ENCODE measurements around the gene MIAT. TPM values are rescaled to one million over a fixed set of nuclear protein-coding genes. Genes with fewer than 3 reads are reported as not detected.

MIAT gene
- total RNA-seq, 2 donors from 2014 or later = 1.2 to 4.4 TPM

DNA sequence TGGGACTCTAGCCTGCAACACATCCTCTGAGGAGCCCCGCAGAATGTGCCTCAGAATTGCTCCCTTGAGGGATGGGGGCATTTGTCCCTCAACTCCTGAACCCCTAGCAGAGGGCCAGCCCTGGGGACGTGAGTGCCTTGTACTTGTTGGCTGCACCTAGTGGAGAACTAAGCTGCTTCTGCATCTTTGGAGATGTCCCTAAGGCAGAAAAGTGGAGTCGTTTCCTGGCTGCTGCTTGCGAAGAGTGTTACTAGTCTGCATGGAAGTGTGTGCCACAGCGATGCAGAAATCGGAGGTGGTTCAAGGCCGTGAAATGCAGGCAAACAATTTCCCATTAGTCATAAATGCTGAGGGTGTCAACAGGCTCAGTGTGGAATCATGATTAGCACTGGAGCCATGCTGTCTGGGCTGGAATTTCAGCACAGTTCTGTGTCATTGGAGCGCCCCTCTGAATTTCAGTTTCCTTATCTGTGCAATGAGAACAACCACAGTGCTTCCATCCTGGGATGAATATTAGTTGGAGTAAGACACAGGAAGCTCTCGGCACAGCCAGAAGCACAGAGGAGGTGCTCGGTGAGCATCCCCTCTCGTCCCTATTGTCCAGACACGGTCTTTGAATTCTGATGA, 56.5 kb downstream of the MIAT start:
- Histone ChIP-seq H3K27me3 (ENCODE audit: control insufficient read depth, insufficient read depth, low read length, poor library complexity, severe bottlenecking) (no peaks in the 10 kb centered on the region), H3K4me3 (ENCODE audit: low read length) (no peak overlapping the region), H3K4me1 (ENCODE audit: control insufficient read depth, insufficient read depth, low read length) (peaks cover 4% of the 10 kb centered on the region), H3K36me3 (ENCODE audit: control insufficient read depth, insufficient read depth, low read length) (peaks cover 5% of the 10 kb centered on the region), H3K27ac (ENCODE audit: low read depth, low read length) (no peak overlapping the region), H3K9ac (ENCODE audit: extremely low read depth, low read length, poor library complexity, severe bottlenecking) (no peak overlapping the region), H3K9me3 (ENCODE audit: control insufficient read depth, low read length) (no peaks in the 10 kb centered on the region)
- WGBS, 2 experiments (ENCODE audit: insufficient coverage in 1 of 2, insufficient read length in 1 of 2) = 82 to 86% methylated on average over 9 to 12 of the region's 12 CpGs
- TF ChIP-seq CTCF (conservative IDR thresholded peaks at IDR 0.05) = no peak
- Mint-ChIP-seq H3K27me3 (ENCODE audit: insufficient read depth) (no peaks in the 10 kb centered on the region), H3K4me3 (no peak overlapping the region), H3K36me3 (ENCODE audit: low read depth) (peaks cover 2% of the 10 kb centered on the region), H3K9me3 (no peaks in the 10 kb centered on the region), H3K27ac (no peak overlapping the region), H3K4me1 (peaks cover 19% of the 10 kb centered on the region)
- DNase-seq = no peak

DNA sequence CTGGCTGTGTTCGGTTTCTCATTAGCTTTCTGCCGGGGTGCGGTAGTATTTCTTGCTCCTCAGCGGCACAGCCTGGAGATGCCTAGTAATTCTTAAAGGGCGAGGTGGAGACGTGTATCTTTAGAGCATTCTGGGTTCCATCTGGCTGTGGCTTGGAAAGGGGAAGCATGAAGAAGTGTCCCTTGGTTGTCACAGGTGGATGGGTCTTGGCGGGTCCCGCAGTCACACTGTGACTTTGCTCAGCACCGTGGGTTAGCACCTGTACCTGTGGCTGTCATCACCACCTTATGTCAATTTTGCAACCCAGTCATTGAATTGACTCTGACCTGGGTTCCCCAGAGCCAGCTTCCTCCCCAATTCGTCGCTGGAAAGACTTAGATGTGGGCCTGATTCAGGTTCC, 57.6 kb downstream of the MIAT start:
- peaks cover 4% of the 10 kb centered on the region for H3K4me1 ChIP-seq (ENCODE audit: control insufficient read depth, insufficient read depth, low read length)
- Mint-ChIP-seq H3K9me3 (no peaks in the 10 kb centered on the region), H3K4me1 (peaks cover 18% of the 10 kb centered on the region), H3K27ac (no peak overlapping the region), H3K36me3 (ENCODE audit: low read depth) (peaks cover 3% of the 10 kb centered on the region), H3K4me3 (no peak overlapping the region), H3K27me3 (ENCODE audit: insufficient read depth) (no peaks in the 10 kb centered on the region)
- no peaks in the 10 kb centered on the region for H3K9me3 ChIP-seq (ENCODE audit: control insufficient read depth, low read length)
- H3K4me3 ChIP-seq (ENCODE audit: low read length) = no peak overlapping the region
- TF ChIP-seq CTCF (conservative IDR thresholded peaks at IDR 0.05) = no peak
- no peaks in the 10 kb centered on the region for H3K27me3 ChIP-seq (ENCODE audit: control insufficient read depth, insufficient read depth, low read length, poor library complexity, severe bottlenecking)
- 79 to 91% methylated on average over 4 to 11 of the region's 11 CpGs for WGBS, 2 experiments (ENCODE audit: insufficient coverage in 1 of 2, insufficient read length in 1 of 2)
- no peak overlapping the region for H3K9ac ChIP-seq (ENCODE audit: extremely low read depth, low read length, poor library complexity, severe bottlenecking)
- no peak for DNase-seq
- H3K27ac ChIP-seq (ENCODE audit: low read depth, low read length) = no peak overlapping the region
- H3K36me3 ChIP-seq (ENCODE audit: control insufficient read depth, insufficient read depth, low read length) = peaks cover 5% of the 10 kb centered on the region

DNA sequence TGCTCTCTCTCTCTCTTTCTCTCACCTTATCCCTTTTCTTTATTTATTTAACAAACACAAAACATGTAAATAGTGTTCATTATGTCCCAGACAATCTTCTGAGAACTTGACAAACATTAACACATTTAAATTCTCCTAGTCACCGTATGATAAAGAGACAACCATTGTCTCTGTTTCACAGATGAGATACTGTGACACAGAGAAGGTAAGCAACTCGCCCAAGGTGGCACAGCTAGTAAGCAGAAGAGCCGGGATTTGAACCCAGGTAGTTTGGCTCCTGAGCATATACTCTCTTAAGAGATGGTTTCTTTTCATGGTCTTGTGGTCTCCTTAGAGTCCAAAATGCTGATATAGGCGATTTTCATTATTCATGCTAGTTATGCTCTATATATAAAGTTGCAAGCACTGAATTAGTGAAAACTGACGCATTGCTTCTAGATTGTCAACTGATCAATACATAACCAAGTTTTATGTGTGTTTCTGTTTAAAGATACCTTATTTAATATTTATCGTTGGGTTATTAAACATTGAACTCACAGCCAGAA, 58.1 kb downstream of the MIAT start:
- Mint-ChIP-seq H3K4me3 (no peak overlapping the region), H3K36me3 (ENCODE audit: low read depth) (peaks cover 7% of the 10 kb centered on the region), H3K27ac (no peak overlapping the region), H3K4me1 (peaks cover 18% of the 10 kb centered on the region), H3K27me3 (ENCODE audit: insufficient read depth) (no peaks in the 10 kb centered on the region), H3K9me3 (no peaks in the 10 kb centered on the region)
- Histone ChIP-seq H3K4me1 (ENCODE audit: control insufficient read depth, insufficient read depth, low read length) (peaks cover 4% of the 10 kb centered on the region), H3K4me3 (ENCODE audit: low read length) (no peak overlapping the region), H3K27me3 (ENCODE audit: control insufficient read depth, insufficient read depth, low read length, poor library complexity, severe bottlenecking) (no peaks in the 10 kb centered on the region), H3K9ac (ENCODE audit: extremely low read depth, low read length, poor library complexity, severe bottlenecking) (no peak overlapping the region), H3K27ac (ENCODE audit: low read depth, low read length) (no peak overlapping the region), H3K36me3 (ENCODE audit: control insufficient read depth, insufficient read depth, low read length) (peaks cover 5% of the 10 kb centered on the region), H3K9me3 (ENCODE audit: control insufficient read depth, low read length) (no peaks in the 10 kb centered on the region)
- TF ChIP-seq CTCF (conservative IDR thresholded peaks at IDR 0.05) = no peak
- DNase-seq = no peak
- 86 to 97% methylated on average over 5 to 6 of the region's 6 CpGs for WGBS, 2 experiments (ENCODE audit: insufficient coverage in 1 of 2, insufficient read length in 1 of 2)
